ENCODE data around the gene PCDH18.

DNA sequence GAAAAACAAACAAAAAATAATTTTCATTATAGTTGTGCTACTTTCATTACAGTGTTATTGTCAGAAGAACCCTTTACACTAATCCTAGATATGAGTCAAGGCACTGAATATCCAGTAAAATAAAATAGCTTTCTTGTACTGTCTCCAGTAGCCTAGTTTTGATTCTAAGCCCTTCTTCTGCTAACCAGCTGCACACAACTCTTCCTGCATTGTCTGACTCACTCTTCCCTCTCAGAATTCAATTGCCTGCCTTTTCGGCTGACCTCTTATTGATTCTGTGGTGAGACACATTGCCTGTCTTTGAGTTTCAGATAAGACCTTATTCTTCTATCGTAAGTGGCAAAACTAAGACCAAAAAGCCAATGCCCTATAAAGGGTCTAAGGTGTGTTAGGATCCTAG lies 26.7 kb upstream of the PCDH18 start:
- TF ChIP-seq, protein P1, sequence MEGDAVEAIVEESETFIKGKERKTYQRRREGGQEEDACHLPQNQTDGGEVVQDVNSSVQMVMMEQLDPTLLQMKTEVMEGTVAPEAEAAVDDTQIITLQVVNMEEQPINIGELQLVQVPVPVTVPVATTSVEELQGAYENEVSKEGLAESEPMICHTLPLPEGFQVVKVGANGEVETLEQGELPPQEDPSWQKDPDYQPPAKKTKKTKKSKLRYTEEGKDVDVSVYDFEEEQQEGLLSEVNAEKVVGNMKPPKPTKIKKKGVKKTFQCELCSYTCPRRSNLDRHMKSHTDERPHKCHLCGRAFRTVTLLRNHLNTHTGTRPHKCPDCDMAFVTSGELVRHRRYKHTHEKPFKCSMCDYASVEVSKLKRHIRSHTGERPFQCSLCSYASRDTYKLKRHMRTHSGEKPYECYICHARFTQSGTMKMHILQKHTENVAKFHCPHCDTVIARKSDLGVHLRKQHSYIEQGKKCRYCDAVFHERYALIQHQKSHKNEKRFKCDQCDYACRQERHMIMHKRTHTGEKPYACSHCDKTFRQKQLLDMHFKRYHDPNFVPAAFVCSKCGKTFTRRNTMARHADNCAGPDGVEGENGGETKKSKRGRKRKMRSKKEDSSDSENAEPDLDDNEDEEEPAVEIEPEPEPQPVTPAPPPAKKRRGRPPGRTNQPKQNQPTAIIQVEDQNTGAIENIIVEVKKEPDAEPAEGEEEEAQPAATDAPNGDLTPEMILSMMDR (IDR thresholded peaks at IDR 0.05; ENCODE audit: poor library complexity) = no peak
- TF ChIP-seq EZH2 (IDR thresholded peaks at IDR 0.05; ENCODE audit: borderline replicate concordance) = no peak
- no peak for TF ChIP-seq EZH2phosphoT487 (IDR thresholded peaks at IDR 0.05; ENCODE audit: low read depth, severe bottlenecking, unreplicated experiment)
